Spleen (tissue), 7 donors: ENCODE data around the gene AHSP.
"Not testable (repeated sequence)": the region's sequence is repeated elsewhere in the genome, so short reads cannot be mapped to it uniquely, and the experiment has no call there.

Source experiments
- POLR2A ChIP-seq, 3 donors: fragments of 450-650 bp; IDR thresholded peaks; one replicate each; pipeline ENCODE4 v1.5.1; 2017; ENCODE audit warnings: antibody characterized with exemption in 3 of 3, mild to moderate bottlenecking in 1 of 3
- POLR2AphosphoS5 ChIP-seq, 3 donors: sonication (generic); formaldehyde crosslinking; IDR thresholded peaks; one replicate each; pipeline ENCODE4 v1.5.1; 2017; ENCODE audit warnings: antibody characterized with exemption in 3 of 3
- TF ChIP-seq, protein P1 (sequence below), 11 experiments: fragments of 200-600 bp in 7 of 11; fragments of 450-650 bp in 4 of 11; sonication (generic) in 4 of 11; IDR thresholded peaks in 8 of 11; conservative IDR thresholded peaks in 3 of 11; 1 replicate in 7 of 11; 2 replicates in 4 of 11; pipeline versions ENCODE4 v1.4.0 to v1.8.0; 2016 to 2021; ENCODE audit warnings: antibody characterized with exemption in 11 of 11, inconsistent platforms in 4 of 11, mild to moderate bottlenecking in 1 of 11
- donor health status: DM: no; HTN: no; CAD: no; lungs with moderate emphysema.
- donor health status: DM: no; HTN: no; CAD: no.
- donor health status: DM: no; HTN: no; CAD: no.

DNA sequence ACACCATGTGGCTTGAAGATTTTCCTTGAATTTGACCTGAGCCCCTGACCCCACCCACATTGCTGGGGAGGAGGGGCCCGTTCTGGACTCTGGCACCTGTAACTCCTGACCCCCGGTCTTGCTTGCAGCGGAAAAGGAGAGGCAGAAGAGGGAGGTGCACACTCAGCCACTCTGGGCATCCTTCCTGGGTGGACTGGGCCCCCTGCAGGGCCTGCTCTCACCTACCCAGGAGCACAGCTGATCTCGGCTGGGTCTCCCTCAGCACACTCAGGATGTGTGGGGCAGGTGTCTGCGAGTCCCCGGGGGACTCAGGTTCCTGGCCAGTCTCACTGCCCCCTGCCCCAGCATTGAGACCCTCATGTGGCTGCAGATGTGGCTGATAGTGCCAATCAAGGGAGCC lies 3.9 kb upstream of the AHSP start:
- TF ChIP-seq, protein P1, sequence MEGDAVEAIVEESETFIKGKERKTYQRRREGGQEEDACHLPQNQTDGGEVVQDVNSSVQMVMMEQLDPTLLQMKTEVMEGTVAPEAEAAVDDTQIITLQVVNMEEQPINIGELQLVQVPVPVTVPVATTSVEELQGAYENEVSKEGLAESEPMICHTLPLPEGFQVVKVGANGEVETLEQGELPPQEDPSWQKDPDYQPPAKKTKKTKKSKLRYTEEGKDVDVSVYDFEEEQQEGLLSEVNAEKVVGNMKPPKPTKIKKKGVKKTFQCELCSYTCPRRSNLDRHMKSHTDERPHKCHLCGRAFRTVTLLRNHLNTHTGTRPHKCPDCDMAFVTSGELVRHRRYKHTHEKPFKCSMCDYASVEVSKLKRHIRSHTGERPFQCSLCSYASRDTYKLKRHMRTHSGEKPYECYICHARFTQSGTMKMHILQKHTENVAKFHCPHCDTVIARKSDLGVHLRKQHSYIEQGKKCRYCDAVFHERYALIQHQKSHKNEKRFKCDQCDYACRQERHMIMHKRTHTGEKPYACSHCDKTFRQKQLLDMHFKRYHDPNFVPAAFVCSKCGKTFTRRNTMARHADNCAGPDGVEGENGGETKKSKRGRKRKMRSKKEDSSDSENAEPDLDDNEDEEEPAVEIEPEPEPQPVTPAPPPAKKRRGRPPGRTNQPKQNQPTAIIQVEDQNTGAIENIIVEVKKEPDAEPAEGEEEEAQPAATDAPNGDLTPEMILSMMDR (IDR thresholded peaks at IDR 0.05 in 8 of 11, conservative IDR thresholded peaks at IDR 0.05 in 3 of 11): not testable (repeated sequence)
- not testable (repeated sequence) for TF ChIP-seq POLR2AphosphoS5, POLR2A (IDR thresholded peaks at IDR 0.05)
